SK-N-SH treated with all-trans-retinoic acid at 6 μM for 48 hours (cell line): ENCODE results near the gene ATRN.

Source experiments
- ATAC-seq: fragments of 200-7000 bp; cut with Tn5 transposase; 3 replicates; pipeline ENCODE4 v1.9.1; 2020; ENCODE audit warnings: mild to moderate bottlenecking, moderate library complexity
- ARNTL ChIP-seq: fragments of 450-650 bp; formaldehyde crosslinking; IDR thresholded peaks from 2 replicates; pipeline ENCODE4 v1.5.0; 2020; ENCODE audit warnings: low read depth, mild to moderate bottlenecking, moderate library complexity, borderline replicate concordance
- CREB5 ChIP-seq: fragments of 250-450 bp; sonication (Bioruptor Pico); IDR thresholded peaks from 2 replicates; pipeline ENCODE4 v1.5.1; 2020; ENCODE audit warnings: low read depth, mild to moderate bottlenecking, moderate library complexity
- CSRNP3 ChIP-seq: fragments of 250-450 bp; sonication (Bioruptor Pico); IDR thresholded peaks from 2 replicates; pipeline ENCODE4 v1.5.1; 2021; ENCODE audit warnings: mild to moderate bottlenecking, moderate library complexity
- ESRRG ChIP-seq: fragments of 250-450 bp; sonication (Bioruptor Pico); IDR thresholded peaks from 2 replicates; pipeline ENCODE4 v1.6.1; 2021; ENCODE audit warnings: mild to moderate bottlenecking
- GLIS3 ChIP-seq: fragments of 250-450 bp; sonication (Bioruptor Pico); IDR thresholded peaks from 2 replicates; pipeline ENCODE4 v1.5.0; 2020; ENCODE audit warnings: mild to moderate bottlenecking, moderate library complexity
- ISL1 ChIP-seq: fragments of 250-450 bp; sonication (Bioruptor Pico); IDR thresholded peaks from 2 replicates; pipeline ENCODE4 v2.1.2; 2022; ENCODE audit warnings: mild to moderate bottlenecking, moderate library complexity
- OSR1 ChIP-seq: fragments of 250-450 bp; sonication (Bioruptor Pico); IDR thresholded peaks from 2 replicates; pipeline ENCODE4 v1.8.0; 2022; ENCODE audit warnings: moderate library complexity, mild to moderate bottlenecking, inconsistent platforms
- PATZ1 ChIP-seq: fragments of 250-450 bp; sonication (Bioruptor Pico); IDR thresholded peaks from 2 replicates; pipeline ENCODE4 v1.8.0; 2020; ENCODE audit warnings: mild to moderate bottlenecking, moderate library complexity, borderline replicate concordance
- POU6F1 ChIP-seq: fragments of 250-450 bp; sonication (Bioruptor Pico); IDR thresholded peaks from 2 replicates; pipeline ENCODE4 v1.8.0; 2021; ENCODE audit warnings: low read depth, mild to moderate bottlenecking, moderate library complexity, borderline replicate concordance
- PPARA ChIP-seq: fragments of 250-450 bp; sonication (Bioruptor Pico); IDR thresholded peaks from 2 replicates; pipeline ENCODE4 v1.5.0; 2020; ENCODE audit warnings: mild to moderate bottlenecking, borderline replicate concordance
- RARB ChIP-seq: fragments of 250-450 bp; sonication (Bioruptor Pico); IDR thresholded peaks from 2 replicates; pipeline ENCODE4 v1.8.0; 2021; ENCODE audit warnings: mild to moderate bottlenecking, moderate library complexity
- SNAI2 ChIP-seq: fragments of 250-450 bp; sonication (Bioruptor Pico); IDR thresholded peaks from 2 replicates; pipeline ENCODE4 v1.5.0; 2020; ENCODE audit warnings: mild to moderate bottlenecking, moderate library complexity
- TOX ChIP-seq: fragments of 250-450 bp; sonication (Bioruptor Pico); IDR thresholded peaks from 2 replicates; pipeline ENCODE4 v1.8.0; 2021; ENCODE audit warnings: mild to moderate bottlenecking, moderate library complexity, borderline replicate concordance
- TSHZ2 ChIP-seq: fragments of 250-450 bp; sonication (Bioruptor Pico); IDR thresholded peaks from 2 replicates; pipeline ENCODE4 v1.5.0; 2020; ENCODE audit warnings: mild to moderate bottlenecking, moderate library complexity
- ZC3H10 ChIP-seq: fragments of 250-450 bp; sonication (Bioruptor Pico); IDR thresholded peaks from 2 replicates; pipeline ENCODE4 v1.5.1; 2021; ENCODE audit warnings: mild to moderate bottlenecking, moderate library complexity
- ZFP3 ChIP-seq: fragments of 250-450 bp; sonication (Bioruptor Pico); IDR thresholded peaks from 2 replicates; pipeline ENCODE4 v1.5.0; 2020; ENCODE audit warnings: mild to moderate bottlenecking, moderate library complexity
- ZFP30 ChIP-seq: fragments of 450-650 bp; formaldehyde crosslinking; IDR thresholded peaks from 2 replicates; pipeline ENCODE4 v1.5.0; 2022; ENCODE audit warnings: mild to moderate bottlenecking, moderate library complexity
- ZNF565 ChIP-seq: fragments of 450-650 bp; formaldehyde crosslinking; conservative IDR thresholded peaks from 2 replicates; pipeline ENCODE4 v1.5.0; 2020; ENCODE audit warnings: low read depth, mild to moderate bottlenecking, moderate library complexity
- ZNF70 ChIP-seq: fragments of 450-650 bp; formaldehyde crosslinking; IDR thresholded peaks from 2 replicates; pipeline ENCODE4 v1.5.0; 2020; ENCODE audit warnings: mild to moderate bottlenecking, moderate library complexity
- ZNF8 ChIP-seq: fragments of 450-650 bp; formaldehyde crosslinking; IDR thresholded peaks from 2 replicates; pipeline ENCODE4 v1.5.0; 2020; ENCODE audit warnings: mild to moderate bottlenecking, moderate library complexity

ATRN gene

GRCh38 chr20:3483784-3484183, 13.0 kb downstream of the ATRN start:
- ATAC-seq, result peak; percentile 42; the same call in 2 of the 3 replicates
- no peak for TF ChIP-seq ZNF565 (CRISPR knock-in tag)
- no peak for TF ChIP-seq PATZ1 (CRISPR knock-in tag)
- no peak for TF ChIP-seq ZNF8 (CRISPR knock-in tag)
- no peak for TF ChIP-seq ESRRG (CRISPR knock-in tag)
- TF ChIP-seq ZNF70 (CRISPR knock-in tag), result no peak
- TF ChIP-seq ZFP3, result no peak

- TF ChIP-seq PPARA (CRISPR knock-in tag) (no peak), TOX (CRISPR knock-in tag) (no peak), ISL1 (CRISPR knock-in tag) (no peak), ZFP30 (no peak), GLIS3 (CRISPR knock-in tag) (no peak), SNAI2 (CRISPR knock-in tag) (no peak), CSRNP3 (CRISPR knock-in tag) (no peak), ESRRG (CRISPR knock-in tag) (no peak), ZC3H10 (no peak), ZNF8 (CRISPR knock-in tag) (no peak), ZFP3 (no peak), RARB (CRISPR knock-in tag) (no peak), ARNTL (CRISPR knock-in tag) (no peak)
- ATAC-seq, result no peak
Observed at GRCh38 chr20:3485913-3486312, 15.1 kb downstream of the ATRN start.

- TF ChIP-seq TSHZ2 (CRISPR knock-in tag) (no peak), ZFP30 (peak; percentile 98)
- no peak for ATAC-seq
Observed at GRCh38 chr20:3486850-3487249, 16.0 kb downstream of the ATRN start.

- ATAC-seq, result no peak
- no peak for TF ChIP-seq PATZ1 (CRISPR knock-in tag)
- TF ChIP-seq ZFP3, result no peak
- TF ChIP-seq CREB5 (CRISPR knock-in tag), result no peak
- no peak for TF ChIP-seq ARNTL (CRISPR knock-in tag)
- no peak for TF ChIP-seq ZFP30
- no peak for TF ChIP-seq TSHZ2 (CRISPR knock-in tag)
- no peak for TF ChIP-seq POU6F1 (CRISPR knock-in tag)
- TF ChIP-seq TOX (CRISPR knock-in tag), result no peak
- TF ChIP-seq OSR1 (CRISPR knock-in tag), result no peak
- no peak for TF ChIP-seq ZNF70 (CRISPR knock-in tag)
- no peak for TF ChIP-seq CSRNP3 (CRISPR knock-in tag)
- TF ChIP-seq SNAI2 (CRISPR knock-in tag), result no peak
Observed at GRCh38 chr20:3492669-3493068, 21.9 kb downstream of the ATRN start.
